NCI-H510A treated with DMSO at 0.1 percent for 48 hours (cell line): ENCODE data around the gene ZNRF2.
"Not testable (repeated sequence)": the region's sequence is repeated elsewhere in the genome, so short reads cannot be mapped to it uniquely, and the experiment has no call there.

Source experiments
- DNase-seq: peaks from one replicate; lab custom pipeline; 2025; lab: John Stamatoyannopoulos, UW

The ZNRF2 gene

GRCh38 chr7:30363778-30364563 is 79.6 kb downstream of the ZNRF2 start:
- no peak for DNase-seq

DNA sequence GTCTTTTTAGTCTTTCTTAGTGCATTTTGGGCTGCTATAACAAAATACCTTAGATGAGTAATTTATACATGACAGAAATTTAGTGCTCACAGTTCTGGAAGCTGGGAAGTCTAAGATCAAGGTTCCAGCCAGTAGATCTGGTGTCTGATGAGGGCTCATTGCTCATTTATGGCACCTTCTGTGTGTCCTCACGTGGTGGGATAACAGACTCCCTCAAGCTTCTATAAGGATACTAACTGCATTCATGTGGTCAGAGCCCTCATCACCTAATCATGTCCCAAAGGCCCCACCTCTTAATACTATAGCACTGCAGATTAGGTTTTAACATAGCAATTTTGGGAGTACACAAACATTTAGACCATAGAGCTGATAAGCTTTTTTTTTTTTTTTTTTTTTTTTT is 80.4 kb downstream of the ZNRF2 start:
- no peak for DNase-seq

DNA sequence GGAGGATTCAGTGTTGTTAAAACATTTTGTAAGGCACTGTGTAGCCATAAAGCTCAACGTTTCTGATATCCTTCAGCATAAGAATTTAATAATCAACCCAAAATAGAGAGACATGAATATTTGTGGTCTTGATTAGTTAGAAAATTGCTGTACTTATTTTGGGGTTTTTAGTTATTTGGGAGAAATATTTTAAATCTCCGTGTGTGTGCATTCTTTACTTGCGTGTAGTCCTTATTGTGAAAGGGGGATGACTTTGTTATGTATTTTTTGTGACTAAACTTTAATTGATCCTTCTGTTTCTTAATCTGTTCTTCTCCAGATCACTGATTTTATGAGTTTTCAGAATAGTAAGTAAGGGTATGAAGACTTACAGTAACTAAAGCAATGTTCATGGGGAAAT is 81.2 kb downstream of the ZNRF2 start:
- no peak for DNase-seq

- DNase-seq: no peak
Observed at GRCh38 chr7:30366606-30367005, 82.2 kb downstream of the ZNRF2 start.

GRCh38 chr7:30367561-30367960 is 83.2 kb downstream of the ZNRF2 start:
- DNase-seq: no peak

GRCh38 chr7:30369879-30370278 is 85.5 kb downstream of the ZNRF2 start:
- DNase-seq: no peak

DNA sequence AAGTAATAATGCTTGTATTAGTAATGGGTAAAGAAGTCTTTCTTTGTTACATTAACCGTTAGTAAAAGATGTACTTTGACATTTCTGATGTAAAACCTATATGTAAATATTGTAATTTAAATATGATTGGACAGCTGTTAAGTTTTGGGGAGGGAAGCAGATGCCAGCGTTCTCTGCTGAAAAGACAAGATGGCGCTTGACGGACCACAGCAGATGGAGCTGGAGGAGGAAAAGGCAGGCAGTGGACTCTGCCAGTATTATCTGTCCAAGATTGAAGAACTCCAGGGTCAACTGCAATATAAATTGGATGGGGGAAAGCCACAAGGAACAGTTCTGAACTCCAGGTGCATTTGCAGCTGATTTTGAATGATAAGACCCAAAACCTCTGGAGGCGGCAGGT is 86.9 kb downstream of the ZNRF2 start:
- DNase-seq: no peak

DNA sequence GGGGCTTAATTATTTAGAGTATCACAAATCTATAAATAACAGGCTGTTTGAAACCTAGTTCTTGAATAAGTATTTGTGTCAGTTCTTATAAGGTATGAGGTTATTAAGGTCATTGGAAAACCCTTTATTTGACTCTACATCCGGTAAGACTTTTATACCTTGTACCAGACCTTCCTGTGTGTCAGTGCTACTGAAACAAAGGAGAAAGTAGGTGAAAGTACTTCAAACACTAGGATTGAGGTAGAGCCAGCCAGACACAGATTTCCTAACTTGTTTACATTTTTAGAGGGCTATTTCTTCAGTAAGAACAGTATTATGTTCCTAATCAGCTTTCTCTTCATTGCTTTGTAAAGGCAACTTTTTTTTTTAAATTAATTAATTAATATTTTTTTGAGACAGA is 93.9 kb downstream of the ZNRF2 start:
- no peak for DNase-seq

DNA sequence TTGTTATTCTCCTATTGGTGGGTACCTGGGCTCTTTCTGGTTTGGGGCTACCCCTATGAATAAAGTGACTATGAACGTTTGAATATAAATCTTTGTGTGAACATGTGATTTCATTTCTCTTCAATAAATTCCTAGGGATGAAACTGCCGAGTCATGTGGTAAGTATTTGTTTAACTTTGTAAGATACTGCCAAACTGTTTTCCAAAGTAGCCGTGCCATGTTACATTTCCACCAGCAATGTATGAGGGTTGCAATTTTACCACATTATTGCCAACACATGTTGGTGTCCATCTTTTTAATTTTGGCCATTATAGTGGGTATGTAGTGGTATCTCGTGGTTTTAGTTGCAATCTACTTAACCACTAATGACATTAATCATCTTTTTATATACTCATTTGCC is 94.7 kb downstream of the ZNRF2 start:
- no peak for DNase-seq

DNA sequence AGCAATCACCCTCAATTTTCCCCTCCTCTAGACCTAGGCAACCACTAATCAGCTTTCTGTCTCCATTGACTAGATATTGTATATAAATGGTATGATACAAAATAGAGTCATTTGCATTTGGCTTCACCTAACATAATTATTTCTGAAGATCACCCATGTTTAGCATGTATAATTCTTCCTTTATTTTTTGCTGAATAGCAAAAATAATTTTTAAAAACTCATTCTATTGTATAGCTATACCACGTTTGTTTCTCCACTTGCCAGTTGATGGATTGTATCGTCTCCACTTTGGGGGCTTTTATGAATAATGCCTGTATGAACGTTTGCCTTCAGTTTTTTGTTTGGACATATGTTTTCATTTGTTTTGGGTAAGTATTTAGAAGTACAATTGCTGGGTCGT is 95.3 kb downstream of the ZNRF2 start:
- no peak for DNase-seq

- no peak for DNase-seq
Observed at GRCh38 chr7:30380294-30380693, 95.9 kb downstream of the ZNRF2 start.

DNA sequence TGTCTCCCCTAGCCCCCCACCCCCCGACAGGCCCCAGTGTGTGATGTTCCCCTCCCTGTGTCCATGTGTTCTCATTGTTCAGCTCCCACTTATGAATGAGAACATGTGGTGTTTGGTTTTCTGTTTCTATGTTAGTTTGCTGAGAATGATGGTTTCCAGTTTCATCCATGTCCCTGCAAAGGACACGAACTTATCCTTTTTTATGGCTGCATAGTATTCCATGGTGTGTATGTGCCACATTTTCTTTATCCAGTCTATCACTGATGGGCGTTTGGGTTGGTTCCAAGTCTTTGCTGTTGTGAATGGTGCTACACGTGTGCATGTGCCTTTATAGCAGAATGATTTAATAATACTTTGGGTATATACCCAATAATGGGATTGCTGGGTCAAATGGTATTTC is 96.4 kb downstream of the ZNRF2 start:
- not testable (repeated sequence) for DNase-seq

DNA sequence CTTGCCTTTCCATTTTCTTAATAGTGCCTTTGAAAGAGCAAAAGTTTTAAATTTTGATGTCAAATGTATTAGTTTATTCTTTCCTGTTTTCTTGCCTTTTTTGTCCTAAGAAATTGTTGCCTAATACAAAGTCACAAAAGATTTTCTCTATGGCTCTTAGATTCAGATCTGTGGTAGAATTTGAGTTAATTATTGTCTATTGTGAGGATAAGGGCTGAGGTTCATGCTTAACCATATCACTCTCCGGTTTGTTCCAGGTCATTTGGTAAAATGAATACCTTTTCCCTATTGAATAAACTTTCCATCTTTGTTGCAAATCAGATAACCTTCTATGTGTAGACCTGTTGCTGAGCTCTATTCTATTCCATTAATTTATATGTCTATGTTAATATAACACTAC is 98.2 kb downstream of the ZNRF2 start:
- DNase-seq: no peak

DNA sequence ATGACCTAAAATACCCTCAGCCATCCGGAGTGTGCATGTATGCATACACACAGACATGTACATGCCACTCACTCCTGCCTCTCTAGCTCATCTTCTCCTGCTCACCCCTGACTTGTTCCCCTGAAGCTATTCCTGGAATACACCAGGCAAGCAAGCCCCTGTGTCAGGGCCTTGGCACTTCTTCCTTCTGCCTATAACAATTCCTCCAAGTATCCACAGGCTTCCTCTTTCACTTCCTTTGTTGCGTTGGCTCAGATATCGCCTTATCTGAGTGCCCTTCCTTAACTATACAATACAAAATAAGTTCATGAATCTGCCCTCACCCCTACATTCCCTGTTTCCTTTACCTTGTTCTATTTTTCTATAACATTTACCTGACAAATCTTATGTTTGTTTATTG is 105.4 kb downstream of the ZNRF2 start:
- no peak for DNase-seq

GRCh38 chr7:30390736-30391636 is 106.6 kb downstream of the ZNRF2 start:
- DNase-seq: no peak

- no peak for DNase-seq
Observed at GRCh38 chr7:30391806-30392205, 107.4 kb downstream of the ZNRF2 start.

- DNase-seq: no peak
Observed at GRCh38 chr7:30395676-30396075, 111.3 kb downstream of the ZNRF2 start.

DNA sequence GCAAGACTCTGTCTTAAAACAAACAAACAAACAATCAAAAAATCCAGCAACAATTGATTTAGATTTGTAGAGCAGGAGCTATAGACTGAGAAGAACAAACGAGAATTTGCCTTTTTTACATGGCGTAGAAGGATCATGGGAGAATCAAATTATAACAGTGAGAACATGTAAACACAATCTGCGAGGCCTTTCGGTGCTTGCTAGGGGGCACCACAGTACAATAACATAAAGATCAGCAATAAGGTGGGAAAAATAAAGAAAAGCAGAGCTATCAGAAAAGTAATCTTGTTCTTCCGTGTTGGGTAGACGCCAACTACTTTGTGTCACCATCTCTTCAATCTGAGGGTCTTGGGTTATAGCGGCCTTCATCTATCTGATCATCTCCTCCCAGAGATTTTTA is 112.0 kb downstream of the ZNRF2 start:
- DNase-seq: peak; percentile 15

- DNase-seq: no peak
Observed at GRCh38 chr7:30403477-30403876, 119.1 kb downstream of the ZNRF2 start.

DNA sequence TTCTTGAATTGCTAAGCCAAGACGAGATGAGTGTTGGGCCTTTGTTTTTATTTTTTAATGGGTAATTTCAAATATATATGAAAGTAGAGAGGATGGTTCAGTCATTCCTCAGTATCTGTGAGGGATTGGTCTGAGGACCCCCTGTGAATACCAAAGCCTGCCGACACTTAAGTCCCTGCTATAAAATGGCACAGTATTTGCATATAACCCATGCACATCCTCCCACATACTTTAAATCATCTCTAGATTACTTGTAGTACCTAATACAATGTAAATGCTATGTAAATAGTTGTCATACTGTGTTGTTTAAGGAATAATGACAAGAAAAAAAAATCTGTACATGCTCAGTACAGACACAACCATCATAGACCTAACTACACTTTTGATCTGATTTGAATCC is 120.8 kb downstream of the ZNRF2 start:
- no peak for DNase-seq

GRCh38 chr7:30406664-30407425 is 122.4 kb downstream of the ZNRF2 start:
- DNase-seq: no peak

- no peak for DNase-seq
Observed at GRCh38 chr7:30411173-30411572, 126.8 kb downstream of the ZNRF2 start.

- no peak for DNase-seq
Observed at GRCh38 chr7:30411897-30412296, 127.5 kb downstream of the ZNRF2 start.
